MM.1S (cell line): ENCODE measurements around the gene SLC35F5.

Experiments used
- DNase-seq: peaks from one replicate; pipeline ENCODE4 v3.0.0-alpha.2; 2015
- H2AFZ ChIP-seq: fragments of 300-600 bp; sonication (generic); 2 replicates; pipeline ENCODE4 v1.6.0; 2016; ENCODE audit warnings: antibody characterized with exemption, low read length
- H3F3A ChIP-seq: fragments of 300-600 bp; sonication (generic); 2 replicates; pipeline ENCODE4 v1.6.1; 2016; ENCODE audit warnings: mild to moderate bottlenecking, antibody characterized with exemption, low read length, moderate library complexity, mixed read lengths; ENCODE audit not compliant: insufficient read depth
- H3K27ac ChIP-seq: fragments of 300-600 bp; sonication (generic); 2 replicates; pipeline ENCODE4 v1.5.1; 2016; ENCODE audit warnings: mild to moderate bottlenecking, low read length
- H3K27me3 ChIP-seq: fragments of 300-600 bp; sonication (generic); replicated peaks from 2 replicates; pipeline ENCODE4 v1.6.0; 2016; ENCODE audit warnings: low read length; ENCODE audit not compliant: insufficient read depth
- H3K36me3 ChIP-seq: fragments of 300-600 bp; sonication (generic); replicated peaks from 2 replicates; pipeline ENCODE4 v1.6.1; 2016; ENCODE audit warnings: mild to moderate bottlenecking, low read length, mixed read lengths; ENCODE audit not compliant: insufficient read depth
- H3K4me1 ChIP-seq: fragments of 300-600 bp; sonication (generic); 2 replicates; pipeline ENCODE4 v1.6.1; 2016; ENCODE audit warnings: low read length, mixed read lengths
- H3K4me2 ChIP-seq: fragments of 300-600 bp; sonication (generic); 2 replicates; pipeline ENCODE4 v1.6.0; 2016; ENCODE audit warnings: low read depth, low read length
- H3K4me3 ChIP-seq: fragments of 300-600 bp; sonication (generic); 2 replicates; pipeline ENCODE4 v1.5.1; 2016; ENCODE audit warnings: low read length, mixed read lengths
- H3K79me2 ChIP-seq: fragments of 300-600 bp; sonication (generic); 2 replicates; pipeline ENCODE4 v1.6.1; 2016; ENCODE audit warnings: mixed run types, low read length, mixed read lengths
- H3K9ac ChIP-seq: fragments of 300-600 bp; sonication (generic); 2 replicates; pipeline ENCODE4 v1.6.1; 2016; ENCODE audit warnings: low read length, mixed read lengths
- H3K9me2 ChIP-seq: fragments of 300-600 bp; sonication (generic); replicated peaks from 2 replicates; pipeline ENCODE4 v1.6.1; 2016; ENCODE audit warnings: mild to moderate bottlenecking, low read length, mixed read lengths; ENCODE audit not compliant: insufficient read depth
- H3K9me3 ChIP-seq: fragments of 300-600 bp; sonication (generic); replicated peaks from 2 replicates; pipeline ENCODE4 v1.6.1; 2016; ENCODE audit warnings: mild to moderate bottlenecking, low read length, mixed read lengths; ENCODE audit not compliant: insufficient read depth
- H4K20me1 ChIP-seq: fragments of 300-600 bp; sonication (generic); 2 replicates; pipeline ENCODE4 v1.6.1; 2016; ENCODE audit warnings: mild to moderate bottlenecking, low read length, moderate library complexity, mixed read lengths; ENCODE audit not compliant: insufficient read depth
- EZH2 ChIP-seq: fragments of 300-600 bp; sonication (generic); optimal IDR thresholded peaks from 2 replicates; pipeline ENCODE3; 2017; ENCODE audit warnings: low read depth, mild to moderate bottlenecking, antibody characterized with exemption, low read length, mixed read lengths
- EZH2phosphoT487 ChIP-seq: fragments of 300-600 bp; sonication (generic); IDR thresholded peaks from 2 replicates; pipeline ENCODE4 v1.6.1; 2018; ENCODE audit warnings: antibody characterized with exemption, low read length
- TF ChIP-seq, protein P1 (sequence below): fragments of 300-600 bp; sonication (generic); IDR thresholded peaks from 2 replicates; pipeline ENCODE4 v1.5.1; 2016; ENCODE audit warnings: antibody characterized with exemption, low read length, mixed read lengths

The SLC35F5 gene

DNA sequence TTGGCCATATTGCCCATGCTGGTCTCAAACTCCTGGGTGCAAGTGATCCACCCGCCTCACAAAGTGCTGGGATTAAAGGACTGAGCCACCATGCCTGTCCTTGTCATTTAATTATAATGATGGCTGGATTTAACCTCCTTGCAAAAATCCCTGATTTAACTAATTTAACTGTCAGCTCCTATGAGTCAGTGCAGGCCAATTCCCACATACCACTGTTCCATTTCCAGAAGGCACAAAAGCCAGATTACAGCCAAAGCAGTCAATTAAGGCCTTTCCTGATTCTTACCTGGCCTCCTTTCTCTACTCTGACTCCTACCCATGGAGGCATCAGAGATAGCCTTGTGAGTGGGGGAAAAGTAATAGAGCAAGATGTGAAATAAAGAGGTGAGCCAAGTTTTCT lies 12.3 kb upstream of the SLC35F5 start:
- no peaks in the 10 kb centered on the region for H3K4me1 ChIP-seq
- no peak overlapping the region for H2AFZ ChIP-seq
- H3K79me2 ChIP-seq, result no peaks in the 10 kb centered on the region
- no peaks in the 10 kb centered on the region for H3F3A ChIP-seq
- H3K27ac ChIP-seq, result no peak overlapping the region
- H3K9me3 ChIP-seq, result no peaks in the 10 kb centered on the region
- TF ChIP-seq EZH2phosphoT487, result no peak
- TF ChIP-seq, protein P1, sequence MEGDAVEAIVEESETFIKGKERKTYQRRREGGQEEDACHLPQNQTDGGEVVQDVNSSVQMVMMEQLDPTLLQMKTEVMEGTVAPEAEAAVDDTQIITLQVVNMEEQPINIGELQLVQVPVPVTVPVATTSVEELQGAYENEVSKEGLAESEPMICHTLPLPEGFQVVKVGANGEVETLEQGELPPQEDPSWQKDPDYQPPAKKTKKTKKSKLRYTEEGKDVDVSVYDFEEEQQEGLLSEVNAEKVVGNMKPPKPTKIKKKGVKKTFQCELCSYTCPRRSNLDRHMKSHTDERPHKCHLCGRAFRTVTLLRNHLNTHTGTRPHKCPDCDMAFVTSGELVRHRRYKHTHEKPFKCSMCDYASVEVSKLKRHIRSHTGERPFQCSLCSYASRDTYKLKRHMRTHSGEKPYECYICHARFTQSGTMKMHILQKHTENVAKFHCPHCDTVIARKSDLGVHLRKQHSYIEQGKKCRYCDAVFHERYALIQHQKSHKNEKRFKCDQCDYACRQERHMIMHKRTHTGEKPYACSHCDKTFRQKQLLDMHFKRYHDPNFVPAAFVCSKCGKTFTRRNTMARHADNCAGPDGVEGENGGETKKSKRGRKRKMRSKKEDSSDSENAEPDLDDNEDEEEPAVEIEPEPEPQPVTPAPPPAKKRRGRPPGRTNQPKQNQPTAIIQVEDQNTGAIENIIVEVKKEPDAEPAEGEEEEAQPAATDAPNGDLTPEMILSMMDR, result no peak
- no peak for TF ChIP-seq EZH2
- no peaks in the 10 kb centered on the region for H4K20me1 ChIP-seq
- no peaks in the 10 kb centered on the region for H3K9me2 ChIP-seq
- no peaks in the 10 kb centered on the region for H3K36me3 ChIP-seq
- no peak overlapping the region for H3K4me3 ChIP-seq
- H3K4me2 ChIP-seq, result no peak overlapping the region
- H3K27me3 ChIP-seq, result no peaks in the 10 kb centered on the region
- DNase-seq, result no peak
- no peak overlapping the region for H3K9ac ChIP-seq

DNA sequence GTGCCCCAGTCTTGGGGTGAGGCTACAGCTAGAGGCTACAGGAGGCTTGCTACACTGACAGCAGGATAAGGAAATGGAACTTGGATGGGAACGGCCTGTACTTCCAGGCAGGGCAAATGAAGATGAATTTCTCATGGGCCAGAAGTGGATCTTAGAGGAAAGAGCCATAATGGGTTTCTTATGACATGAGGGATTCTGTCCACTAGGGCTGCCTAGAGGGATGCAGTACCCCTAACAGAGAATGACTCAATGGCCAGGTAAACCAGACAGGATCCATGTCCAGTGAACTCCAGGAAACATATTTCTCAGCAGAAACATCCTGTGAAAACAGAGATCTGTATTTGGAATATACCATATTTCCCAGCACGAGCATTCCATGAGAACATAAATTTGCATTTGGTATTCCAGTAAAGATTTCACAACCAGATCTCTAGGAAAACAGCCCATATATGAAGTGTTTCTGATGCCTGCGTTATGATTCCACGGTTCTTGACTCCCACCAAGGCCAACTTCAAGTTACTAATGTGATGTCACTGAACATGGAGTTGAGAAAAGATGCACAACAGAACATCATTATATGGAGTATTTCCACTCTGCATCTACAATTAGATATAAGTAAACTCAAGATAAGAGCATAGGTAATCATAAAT lies 11.5 kb upstream of the SLC35F5 start:
- TF ChIP-seq, protein P1, result no peak
- TF ChIP-seq EZH2, result no peak
- no peak for TF ChIP-seq EZH2phosphoT487
- H3K27ac ChIP-seq, result no peak overlapping the region

DNA sequence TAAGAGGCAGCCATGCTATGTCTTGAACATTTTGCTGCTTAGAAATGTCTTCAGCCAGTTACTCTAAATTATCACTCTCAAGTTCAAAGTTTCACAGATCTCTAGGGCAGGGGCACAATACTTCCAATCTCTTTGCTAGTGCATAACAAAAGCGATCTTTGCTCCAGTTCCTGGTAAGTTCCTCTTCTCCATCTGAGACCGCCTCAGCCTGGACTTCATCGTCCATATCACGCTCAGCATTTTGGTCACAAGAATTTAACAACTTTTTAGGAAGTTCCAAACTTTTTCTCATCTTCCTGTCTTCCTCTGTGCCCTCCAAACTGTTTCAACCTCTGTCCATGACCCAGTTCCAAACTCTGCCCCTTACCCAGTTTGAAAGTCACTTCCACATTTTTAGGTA lies 8.8 kb upstream of the SLC35F5 start:
- Histone ChIP-seq H3K36me3 (no peaks in the 10 kb centered on the region), H3K27me3 (no peaks in the 10 kb centered on the region), H3K4me2 (no peak overlapping the region), H3K4me1 (no peaks in the 10 kb centered on the region), H3K9me3 (no peaks in the 10 kb centered on the region), H3K27ac (no peak overlapping the region), H3K79me2 (no peaks in the 10 kb centered on the region), H2AFZ (no peak overlapping the region), H3K9ac (no peak overlapping the region), H3K4me3 (no peak overlapping the region), H4K20me1 (no peaks in the 10 kb centered on the region), H3F3A (no peaks in the 10 kb centered on the region), H3K9me2 (no peaks in the 10 kb centered on the region)
- no peak for DNase-seq
- TF ChIP-seq, protein P1, result no peak
- TF ChIP-seq EZH2phosphoT487 (no peak), EZH2 (no peak)

More for the DNA sequence above, 11.5 kb upstream of the SLC35F5 start:
- H3K9me3 ChIP-seq, result no peaks in the 10 kb centered on the region
- H3K36me3 ChIP-seq, result no peaks in the 10 kb centered on the region
- H3K9ac ChIP-seq, result no peak overlapping the region
- no peak overlapping the region for H3K4me2 ChIP-seq
- no peaks in the 10 kb centered on the region for H3K27me3 ChIP-seq
- no peaks in the 10 kb centered on the region for H3K9me2 ChIP-seq
- no peaks in the 10 kb centered on the region for H3F3A ChIP-seq
- no peak overlapping the region for H3K4me3 ChIP-seq
- no peak for DNase-seq
- no peaks in the 10 kb centered on the region for H4K20me1 ChIP-seq
- H2AFZ ChIP-seq, result no peak overlapping the region
- H3K4me1 ChIP-seq, result no peaks in the 10 kb centered on the region
- H3K79me2 ChIP-seq, result no peaks in the 10 kb centered on the region
